Sigmoid colon (tissue), 7 donors: ENCODE measurements around the gene CDX1. TPM values are rescaled to one million over a fixed set of nuclear protein-coding genes. Genes with fewer than 3 reads are reported as not detected.
A peak's percentile ranks its signal among the peaks of the same experiment; 100 is the strongest.

ENCODE experiments used
- DNase-seq: peaks from one replicate; pipeline ENCODE4 v3.0.0-alpha.2; 2019
- H3K27ac ChIP-seq, 4 donors: fragments of 200-600 bp; sonication (generic); one replicate each; pipeline ENCODE4 v1.5.1; 2016 to 2019; ENCODE audit warnings: mild to moderate bottlenecking in 1 of 4
- H3K27me3 ChIP-seq, 3 donors: fragments of 200-600 bp; sonication (generic); one replicate each; pipeline ENCODE4 v1.5.1; 2019; ENCODE audit warnings: mild to moderate bottlenecking in 1 of 3
- H3K36me3 ChIP-seq, 4 donors: fragments of 200-600 bp; sonication (generic); one replicate each; pipeline ENCODE4 v1.5.1; 2016 to 2019
- H3K4me1 ChIP-seq, 4 donors: fragments of 200-600 bp; sonication (generic); one replicate each; pipeline ENCODE4 v1.5.1; 2017 to 2019
- H3K4me3 ChIP-seq, 4 donors: fragments of 200-600 bp; sonication (generic); one replicate each; pipeline ENCODE4 v1.5.1; 2017 to 2019; ENCODE audit warnings: mild to moderate bottlenecking in 2 of 4, moderate library complexity in 1 of 4
- H3K9me3 ChIP-seq, 4 donors: fragments of 200-600 bp in 3 of 4; sonication (generic) in 3 of 4; one replicate each; pipeline versions ENCODE4 v1.5.1 to v1.6.1; 2013 to 2019
- CTCF ChIP-seq, 4 experiments: fragments of 450-650 bp in 3 of 4; fragments of 200-600 bp in 1 of 4; IDR thresholded peaks; one replicate each; pipeline ENCODE4 v1.5.1; 2016 to 2019; ENCODE audit warnings: antibody characterized with exemption in 4 of 4, mild to moderate bottlenecking in 3 of 4, moderate library complexity in 2 of 4
- EP300 ChIP-seq, 4 donors: sonication (generic); formaldehyde crosslinking; IDR thresholded peaks; one replicate each; pipeline ENCODE4 v1.6.1; 2017; ENCODE audit warnings: antibody characterized with exemption in 4 of 4
- POLR2A ChIP-seq, 2 donors: fragments of 450-650 bp; IDR thresholded peaks; one replicate each; pipeline ENCODE4 v1.6.1; 2016; ENCODE audit warnings: antibody characterized with exemption in 2 of 2, mild to moderate bottlenecking in 2 of 2, moderate library complexity in 2 of 2
- POLR2AphosphoS5 ChIP-seq, 4 donors: sonication (generic); formaldehyde crosslinking; IDR thresholded peaks; one replicate each; pipeline ENCODE4 v1.6.1; 2017; ENCODE audit warnings: antibody characterized with exemption in 4 of 4
- WGBS, 2 donors: extraction: QIAGEN DNeasy Blood & Tissue Kit; methylation state at CpG; one replicate each; pipeline ENCODE4 v1.1.7; 2013; 5-methylcytosine and 5-hydroxymethylcytosine counted together
- intact Hi-C: fragments of 100-400 bp; cut with DNase I; formaldehyde crosslinking; loops from one replicate; pipeline ENCODE4 v1.15.1; 2023
- polyA plus RNA-seq, 3 donors: library from polyadenylated mRNA; stranded (reverse); fragments of 200-250 nt; gene quantifications; one replicate each; pipeline ENCODE4 v1.2.3, GENCODE V29; 2013
- total RNA-seq, 4 donors: library from RNA; depleted of rRNA; stranded (reverse); fragments of >200 nt; gene quantifications; one replicate each; pipeline ENCODE4 v1.1.0, GENCODE V29; 2016
- donor health status: healthy with polysubstance abuse.
- donor health status: Bipolar disorder and iron deficiency.
- donor health status: healthy.

Gene CDX1
- total and polyA plus RNA-seq, 7 donors = 0.71 to 455 (median 325) TPM; not detected in 2

DNA sequence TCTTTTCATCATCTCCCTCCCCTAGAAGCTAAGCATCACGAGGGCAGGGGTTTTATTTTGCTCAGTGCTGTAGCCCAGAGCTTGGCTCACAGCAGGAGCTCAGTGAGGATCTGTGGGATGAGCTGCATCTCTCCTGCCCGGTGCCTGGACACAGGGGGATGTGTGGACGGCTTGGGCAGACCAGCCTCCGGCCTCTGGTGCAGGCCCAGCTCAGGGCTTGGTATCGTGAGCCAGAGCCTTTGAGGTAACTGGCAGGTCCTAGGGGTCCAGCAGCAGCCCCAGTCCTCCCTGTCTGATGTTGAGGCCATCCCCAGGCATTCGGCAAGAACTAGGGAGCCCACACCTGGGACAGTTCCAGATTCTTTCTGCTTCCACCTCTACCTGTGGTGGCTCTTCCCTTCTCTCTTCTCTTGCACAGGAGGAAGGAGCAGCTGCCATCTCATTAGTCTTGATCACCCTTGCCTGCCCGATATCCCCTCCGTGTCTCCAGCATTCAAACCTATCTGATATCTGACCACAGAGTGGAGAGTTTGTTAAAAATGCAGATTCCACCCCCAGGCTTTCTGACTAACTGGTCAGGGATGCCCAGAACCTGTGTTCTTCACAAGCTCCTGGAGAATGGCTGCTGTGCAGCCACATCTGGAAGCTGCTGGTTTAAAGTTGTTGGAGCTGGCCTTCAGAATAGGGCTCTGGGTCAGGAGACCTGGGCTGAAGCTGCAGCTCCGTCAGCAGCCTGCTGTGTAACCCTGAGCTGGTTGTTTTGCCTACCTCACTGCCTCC is 15.4 kb downstream of the CDX1 start:
- Histone ChIP-seq H3K36me3 (no peaks in the 10 kb centered on the region), H3K27ac (peak overlapping the region in 1 of 4 donors; percentile 53), H3K9me3 (no peaks in the 10 kb centered on the region), H3K4me3 (no peak overlapping the region), H3K27me3 (no peaks in the 10 kb centered on the region), H3K4me1 (peaks cover 0 to 13% (median 6%) of the 10 kb centered on the region in 4 donors)
- 52 to 81% methylated on average over 9 of the region's 9 CpGs for WGBS, 2 donors
- TF ChIP-seq POLR2AphosphoS5 (IDR thresholded peaks at IDR 0.05) = no peak
- no peak for TF ChIP-seq POLR2A (IDR thresholded peaks at IDR 0.05)
- no peak for TF ChIP-seq EP300 (IDR thresholded peaks at IDR 0.05)
- no peak for TF ChIP-seq CTCF (IDR thresholded peaks at IDR 0.05)
- DNase-seq = no peak
- intact Hi-C loops = no loop called here

GRCh38 chr5:150182774-150183173 is 16.2 kb downstream of the CDX1 start:
- Histone ChIP-seq H3K36me3 (no peaks in the 10 kb centered on the region), H3K27me3 (no peaks in the 10 kb centered on the region), H3K4me1 (peaks cover 0 to 13% (median 6%) of the 10 kb centered on the region in 4 donors), H3K9me3 (no peaks in the 10 kb centered on the region), H3K4me3 (no peak overlapping the region), H3K27ac (no peak overlapping the region)
- no peak for DNase-seq
- WGBS, 2 donors = 32 to 75% methylated on average over 10 of the region's 10 CpGs
- intact Hi-C loops = no loop called here
- TF ChIP-seq POLR2AphosphoS5 (IDR thresholded peaks at IDR 0.05) (no peak), EP300 (IDR thresholded peaks at IDR 0.05) (no peak), CTCF (IDR thresholded peaks at IDR 0.05) (no peak), POLR2A (IDR thresholded peaks at IDR 0.05) (no peak)

GRCh38 chr5:150183436-150183835 is 16.9 kb downstream of the CDX1 start:
- H3K4me1 ChIP-seq = peaks cover 0 to 13% (median 6%) of the 10 kb centered on the region in 4 donors
- intact Hi-C loops = no loop called here
- 79 to 91% methylated on average over 12 of the region's 12 CpGs for WGBS, 2 donors

DNA sequence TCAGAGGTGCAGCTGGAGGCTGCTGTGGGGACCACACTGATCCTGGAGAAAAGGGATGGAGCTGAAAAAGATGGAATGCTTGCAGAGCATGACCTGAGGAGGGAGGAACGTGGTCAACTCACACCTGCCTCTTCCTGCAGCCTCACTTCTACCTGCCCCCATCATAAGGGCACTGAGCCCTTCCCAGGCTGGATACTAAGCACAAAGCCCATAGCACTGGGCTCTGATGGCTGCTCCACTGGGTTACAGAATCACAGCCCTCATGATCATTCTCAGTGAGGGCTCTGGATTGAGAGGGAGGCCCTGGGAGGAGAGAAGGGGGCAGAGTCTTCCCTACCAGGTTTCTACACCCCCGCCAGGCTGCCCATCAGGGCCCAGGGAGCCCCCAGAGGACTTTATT is 17.4 kb downstream of the CDX1 start:
- H3K4me1 ChIP-seq = peaks cover 0 to 13% (median 6%) of the 10 kb centered on the region in 4 donors
- H3K27ac ChIP-seq = no peak overlapping the region
- 41 to 78% methylated on average over 2 of the region's 2 CpGs for WGBS, 2 donors
- intact Hi-C loops = no loop called here
- TF ChIP-seq CTCF (IDR thresholded peaks at IDR 0.05) = no peak
- no peak for TF ChIP-seq POLR2AphosphoS5 (IDR thresholded peaks at IDR 0.05)
- TF ChIP-seq EP300 (IDR thresholded peaks at IDR 0.05) = no peak
- no peak for TF ChIP-seq POLR2A (IDR thresholded peaks at IDR 0.05)
- no peaks in the 10 kb centered on the region for H3K36me3 ChIP-seq
- H3K27me3 ChIP-seq = peaks cover 0 to 9% (median 7%) of the 10 kb centered on the region in 3 donors
- no peaks in the 10 kb centered on the region for H3K9me3 ChIP-seq
- DNase-seq = no peak
- no peak overlapping the region for H3K4me3 ChIP-seq

More at GRCh38 chr5:150183436-150183835, 16.9 kb downstream of the CDX1 start:
- no peaks in the 10 kb centered on the region for H3K9me3 ChIP-seq
- no peak overlapping the region for H3K4me3 ChIP-seq
- no peak overlapping the region for H3K27ac ChIP-seq
- H3K27me3 ChIP-seq = peaks cover 0 to 4% (median 1%) of the 10 kb centered on the region in 3 donors
- no peak for TF ChIP-seq POLR2A (IDR thresholded peaks at IDR 0.05)
- TF ChIP-seq EP300 (IDR thresholded peaks at IDR 0.05) = no peak
- TF ChIP-seq CTCF (IDR thresholded peaks at IDR 0.05) = no peak
- no peak for TF ChIP-seq POLR2AphosphoS5 (IDR thresholded peaks at IDR 0.05)
- DNase-seq = no peak
- H3K36me3 ChIP-seq = no peaks in the 10 kb centered on the region
